Measurements from ENCODE around the gene NUP188.

Gene NUP188

GRCh38 chr9:129007766-129008468 is 60.4 kb downstream of the NUP188 start:
- DNase-seq = no peak

GRCh38 chr9:129008469-129008965 is 61.0 kb downstream of the NUP188 start:
- no peak for DNase-seq

GRCh38 chr9:129008986-129009583 is 61.6 kb downstream of the NUP188 start:
- no peak for DNase-seq

- no peak for DNase-seq
Measured at GRCh38 chr9:129009584-129010141, 62.2 kb downstream of the NUP188 start.

- DNase-seq = no peak
Measured at GRCh38 chr9:129010267-129010975, 62.9 kb downstream of the NUP188 start.

GRCh38 chr9:129011170-129011569 is 63.7 kb downstream of the NUP188 start:
- no peak for DNase-seq

- no peak for DNase-seq
Measured at GRCh38 chr9:129011761-129012181, 64.3 kb downstream of the NUP188 start.

- no peak for DNase-seq
Measured at GRCh38 chr9:129012343-129012742, 64.8 kb downstream of the NUP188 start.

GRCh38 chr9:129012893-129013448 is 65.5 kb downstream of the NUP188 start:
- DNase-seq = no peak

- DNase-seq = no peak
Measured at GRCh38 chr9:129013674-129014073, 66.2 kb downstream of the NUP188 start.

GRCh38 chr9:129014124-129014523 is 66.6 kb downstream of the NUP188 start:
- no peak for DNase-seq

- DNase-seq = no peak
Measured at GRCh38 chr9:129014608-129015007, 67.1 kb downstream of the NUP188 start.

GRCh38 chr9:129021091-129021490 is 73.6 kb downstream of the NUP188 start:
- no peak for DNase-seq

GRCh38 chr9:129022037-129022436 is 74.5 kb downstream of the NUP188 start:
- no peak for DNase-seq

- DNase-seq = no peak
Measured at GRCh38 chr9:129023036-129023907, 75.8 kb downstream of the NUP188 start.

GRCh38 chr9:129023908-129024233 is 76.4 kb downstream of the NUP188 start:
- DNase-seq = no peak

GRCh38 chr9:129026442-129027223 is 79.1 kb downstream of the NUP188 start:
- DNase-seq = no peak

GRCh38 chr9:129027224-129027684 is 79.8 kb downstream of the NUP188 start:
- no peak for DNase-seq

GRCh38 chr9:129027685-129028191 is 80.2 kb downstream of the NUP188 start:
- peak; percentile 78 for DNase-seq

GRCh38 chr9:129028192-129028966 is 80.9 kb downstream of the NUP188 start, which contains the start of gene SH3GLB2:
Gene SH3GLB2, minus strand, starts transcription at chr9:129028331. Its CDS starts 177 bp downstream, at chr9:129028154.
- peak; percentile 95 for DNase-seq
